MCF 10A (cell line): ENCODE results near the gene DYNC1H1. TPM values are rescaled to one million over a fixed set of nuclear protein-coding genes. Genes with fewer than 3 reads are reported as not detected.
A peak's percentile ranks its signal among the peaks of the same experiment; 100 is the strongest.

Source experiments
- BruUV-seq: library from RNA; stranded (reverse); fragments of 400-500 nt; replicated peaks from 2 replicates; lab custom pipeline; 2021; lab: Mats Ljungman, UMichigan
- CTCF ChIA-PET: fragments of 300-600 bp; sonication (Branson Sonifier 250); formaldehyde crosslinking; extraction: SDS; loops from one replicate; lab custom pipeline; 2021; ENCODE audit warnings: antibody characterized with exemption, inconsistent platforms; lab: Yijun Ruan, JAX
- POLR2A ChIA-PET: fragments of 300-600, 350-650 bp; sonication (Branson Sonifier 250); formaldehyde crosslinking; extraction: SDS; loops from one replicate; lab custom pipeline; 2020; ENCODE audit warnings: antibody characterized with exemption, inconsistent platforms; lab: Yijun Ruan, JAX
- DNase-seq: peaks from one replicate; pipeline ENCODE4 v3.0.0-alpha.2; 2018; ENCODE audit not compliant: unreplicated experiment
- H3K27ac Mint-ChIP-seq: one replicate; pipeline ENCODE4 v1.8.0; 2022; ENCODE audit warnings: mild to moderate bottlenecking, low read depth, mixed read lengths; ENCODE audit not compliant: unreplicated experiment
- H3K27me3 Mint-ChIP-seq: one replicate; pipeline ENCODE4 v1.8.0; 2022; ENCODE audit warnings: mixed read lengths; ENCODE audit not compliant: insufficient read depth, unreplicated experiment
- H3K36me3 Mint-ChIP-seq: one replicate; pipeline ENCODE4 v1.8.0; 2022; ENCODE audit warnings: mild to moderate bottlenecking, moderate library complexity, mixed read lengths; ENCODE audit not compliant: insufficient read depth, unreplicated experiment
- H3K4me1 Mint-ChIP-seq: one replicate; pipeline ENCODE4 v1.8.0; 2022; ENCODE audit warnings: mixed read lengths; ENCODE audit not compliant: insufficient read depth, unreplicated experiment
- H3K4me3 Mint-ChIP-seq: one replicate; pipeline ENCODE4 v1.8.0; 2022; ENCODE audit warnings: mild to moderate bottlenecking, moderate library complexity, mixed read lengths; ENCODE audit not compliant: unreplicated experiment
- H3K9me3 Mint-ChIP-seq: one replicate; pipeline ENCODE4 v1.8.0; 2022; ENCODE audit warnings: mixed read lengths; ENCODE audit not compliant: unreplicated experiment
- intact Hi-C: fragments of 100-400 bp; cut with micrococcal nuclease; formaldehyde crosslinking; loops from 2 replicates; pipeline ENCODE4 v1.14.1; 2022
- total RNA-seq: library from RNA; stranded (reverse); gene quantifications from 2 replicates; pipeline ENCODE4 v1.2.3, GENCODE V29; 2022
- TF ChIP-seq, protein P1 (sequence below): fragments of 200-600 bp; IDR thresholded peaks from one replicate; pipeline ENCODE4 v1.8.0; 2022; ENCODE audit warnings: antibody characterized with exemption, mild to moderate bottlenecking; ENCODE audit not compliant: unreplicated experiment

DYNC1H1 gene
- total RNA-seq, 1 experiment from 2014 or later, result 704 TPM

GRCh38 chr14:101986953-101987352 lies 22.6 kb downstream of the DYNC1H1 start:
- POLR2A ChIA-PET, result no interaction called here
- TF ChIP-seq, protein P1, sequence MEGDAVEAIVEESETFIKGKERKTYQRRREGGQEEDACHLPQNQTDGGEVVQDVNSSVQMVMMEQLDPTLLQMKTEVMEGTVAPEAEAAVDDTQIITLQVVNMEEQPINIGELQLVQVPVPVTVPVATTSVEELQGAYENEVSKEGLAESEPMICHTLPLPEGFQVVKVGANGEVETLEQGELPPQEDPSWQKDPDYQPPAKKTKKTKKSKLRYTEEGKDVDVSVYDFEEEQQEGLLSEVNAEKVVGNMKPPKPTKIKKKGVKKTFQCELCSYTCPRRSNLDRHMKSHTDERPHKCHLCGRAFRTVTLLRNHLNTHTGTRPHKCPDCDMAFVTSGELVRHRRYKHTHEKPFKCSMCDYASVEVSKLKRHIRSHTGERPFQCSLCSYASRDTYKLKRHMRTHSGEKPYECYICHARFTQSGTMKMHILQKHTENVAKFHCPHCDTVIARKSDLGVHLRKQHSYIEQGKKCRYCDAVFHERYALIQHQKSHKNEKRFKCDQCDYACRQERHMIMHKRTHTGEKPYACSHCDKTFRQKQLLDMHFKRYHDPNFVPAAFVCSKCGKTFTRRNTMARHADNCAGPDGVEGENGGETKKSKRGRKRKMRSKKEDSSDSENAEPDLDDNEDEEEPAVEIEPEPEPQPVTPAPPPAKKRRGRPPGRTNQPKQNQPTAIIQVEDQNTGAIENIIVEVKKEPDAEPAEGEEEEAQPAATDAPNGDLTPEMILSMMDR, result no peak

DNA sequence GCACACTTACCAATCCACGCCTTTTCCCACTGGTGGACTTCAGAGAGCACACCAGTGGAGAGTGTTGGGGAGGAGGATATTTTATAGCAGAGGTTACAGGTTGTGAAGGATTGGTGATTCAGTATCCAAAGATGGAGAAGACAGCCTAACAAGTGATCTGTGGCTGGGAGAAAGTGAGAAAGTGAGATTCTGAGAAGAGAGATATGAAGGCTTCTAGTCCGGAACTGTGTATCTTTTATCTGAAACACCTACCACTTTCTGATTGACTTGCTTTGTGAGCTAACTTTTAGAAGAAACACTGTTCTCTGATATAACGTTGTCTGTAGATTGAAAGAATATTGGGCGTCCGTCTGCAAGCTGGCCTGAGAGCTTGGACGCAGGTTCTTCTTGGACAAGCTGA lies 24.0 kb downstream of the DYNC1H1 start:
- CTCF ChIA-PET, result no interaction called here
- POLR2A ChIA-PET, result no interaction called here
- TF ChIP-seq, protein P1, result no peak
- H3K36me3 Mint-ChIP-seq, result peaks cover 100% of the 10 kb centered on the region
- H3K9me3 Mint-ChIP-seq, result no peaks in the 10 kb centered on the region
- H3K27me3 Mint-ChIP-seq, result no peaks in the 10 kb centered on the region
- BruUV-seq, result no TSS peak
- intact Hi-C loops, result no loop called here
- no peak overlapping the region for H3K27ac Mint-ChIP-seq
- H3K4me3 Mint-ChIP-seq, result no peak overlapping the region
- no peak for DNase-seq
- H3K4me1 Mint-ChIP-seq, result no peaks in the 10 kb centered on the region

More at GRCh38 chr14:101986953-101987352, 22.6 kb downstream of the DYNC1H1 start:
- H3K9me3 Mint-ChIP-seq, result no peaks in the 10 kb centered on the region
- no peak overlapping the region for H3K4me3 Mint-ChIP-seq
- intact Hi-C loops, result no loop called here
- no TSS peak for BruUV-seq
- no peaks in the 10 kb centered on the region for H3K4me1 Mint-ChIP-seq
- H3K36me3 Mint-ChIP-seq, result peaks cover 100% of the 10 kb centered on the region
- H3K27ac Mint-ChIP-seq, result no peak overlapping the region
- no peaks in the 10 kb centered on the region for H3K27me3 Mint-ChIP-seq
- no peak for DNase-seq
- CTCF ChIA-PET, result interaction anchor here (1.3 to 1.4 kb wide), 2 partner anchors 20 to 26 kb away, joined by 4 to 7 read pairs; no protein-coding TSS in a partner anchor

DNA sequence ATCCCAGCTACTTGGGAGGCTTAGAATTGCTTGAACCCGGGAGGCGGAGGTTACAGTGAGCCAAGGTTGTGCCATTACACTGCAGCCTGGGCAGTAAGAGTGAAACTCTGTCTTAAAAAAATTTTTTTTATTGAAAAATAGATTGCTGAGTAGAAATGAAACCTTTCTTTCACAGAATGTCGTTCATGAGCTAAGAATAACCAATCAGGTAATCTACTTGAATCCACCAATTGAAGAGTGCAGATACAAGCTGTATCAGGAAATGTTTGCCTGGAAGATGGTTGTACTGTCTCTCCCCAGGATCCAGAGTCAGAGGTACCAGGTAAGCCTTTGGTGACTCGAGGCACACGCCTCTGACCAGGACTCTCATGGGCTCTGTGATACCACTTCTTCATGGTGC lies 27.0 kb downstream of the DYNC1H1 start:
- no peaks in the 10 kb centered on the region for H3K27me3 Mint-ChIP-seq
- H3K9me3 Mint-ChIP-seq, result no peaks in the 10 kb centered on the region
- no peak overlapping the region for H3K4me3 Mint-ChIP-seq
- DNase-seq, result no peak
- H3K4me1 Mint-ChIP-seq, result no peaks in the 10 kb centered on the region
- TF ChIP-seq, protein P1, result no peak
- no TSS peak for BruUV-seq
- intact Hi-C loops, result no loop called here
- ChIA-PET CTCF (interaction anchor here (0.6 to 3.3 kb wide), 3 partner anchors 21 to 30 kb away, joined by 3 to 19 read pairs (median 3); no protein-coding TSS in a partner anchor), POLR2A (interaction anchor here (1.4 kb wide), 1 partner anchor 30 kb away, joined by 3 read pairs; no protein-coding TSS in a partner anchor)
- H3K27ac Mint-ChIP-seq, result no peak overlapping the region
- peaks cover 100% of the 10 kb centered on the region for H3K36me3 Mint-ChIP-seq

- intact Hi-C loops, result no loop called here
- POLR2A ChIA-PET, result no interaction called here
Measured at GRCh38 chr14:101992708-101993107, 28.3 kb downstream of the DYNC1H1 start.

More at GRCh38 chr14:101992708-101993107, 28.3 kb downstream of the DYNC1H1 start:
- Mint-ChIP-seq H3K9me3 (no peaks in the 10 kb centered on the region), H3K4me3 (no peak overlapping the region), H3K27me3 (no peaks in the 10 kb centered on the region), H3K27ac (peak overlapping the region; percentile 35), H3K4me1 (no peaks in the 10 kb centered on the region), H3K36me3 (peaks cover 100% of the 10 kb centered on the region)
- no peak for DNase-seq
- TF ChIP-seq, protein P1, result no peak
- BruUV-seq, result no TSS peak
- CTCF ChIA-PET, result interaction anchor here (0.6 to 3.3 kb wide), 2 partner anchors 32 to 70 kb away, joined by 4 to 19 read pairs; no protein-coding TSS in a partner anchor
